ENCODE data around the gene PABPC3. TPM values are rescaled to one million over a fixed set of nuclear protein-coding genes. Genes with fewer than 3 reads are reported as not detected.

Gene PABPC3
- total RNA-seq, 4 donors from 2014 or later, result 0.14 to 1.0 (median 0.15) TPM; not detected in 1

GRCh38 chr13:25147638-25148401 is 51.9 kb downstream of the PABPC3 start:
- Histone ChIP-seq H3K4me1 (no peaks in the 10 kb centered on the region), H3K36me3 (no peaks in the 10 kb centered on the region), H3K9me3 (no peaks in the 10 kb centered on the region), H3K27me3 (no peaks in the 10 kb centered on the region), H3K4me3 (no peak overlapping the region), H3K27ac (no peak overlapping the region)
- DNase-seq, result no peak
- TF ChIP-seq CTCF (IDR thresholded peaks at IDR 0.05) (no peak), POLR2A (IDR thresholded peaks at IDR 0.05) (no peak)
- intact Hi-C loops (cut with DNase I; ENCODE audit: low total_unique reads), result no loop called here

- no peak overlapping the region for H3K27ac ChIP-seq
- H3K36me3 ChIP-seq, result no peaks in the 10 kb centered on the region
- DNase-seq, result no peak
- H3K4me3 ChIP-seq, result no peak overlapping the region
- no peaks in the 10 kb centered on the region for H3K9me3 ChIP-seq
- intact Hi-C loops (cut with DNase I; ENCODE audit: low total_unique reads), result no loop called here
- H3K4me1 ChIP-seq, result no peaks in the 10 kb centered on the region
- TF ChIP-seq POLR2A (IDR thresholded peaks at IDR 0.05) (no peak), CTCF (IDR thresholded peaks at IDR 0.05) (no peak)
- no peaks in the 10 kb centered on the region for H3K27me3 ChIP-seq
Measured at GRCh38 chr13:25148402-25148771, 52.5 kb downstream of the PABPC3 start.

Small RNA genes within 50 kb of the gene (small RNA-seq; reads per million reads assigned to genes)
- gene AL359757.2, result not detected

Other genes starting within 250 kb of the PABPC3 start
- gene AMER2, start 76.2 kb downstream of the PABPC3 start, total RNA-seq, result 1 to 10 TPM in 1 of 4 donors, under 1 TPM in 1, not detected in 2; 0.09 to 2.4 TPM
- 10 to 100 TPM in 3 of 4 donors, 1 to 10 TPM in 1; 10.0 to 36.4 (median 27.3) TPM for gene MTMR6, start 191.4 kb downstream of the PABPC3 start, total RNA-seq
- gene NUP58, start 205.5 kb downstream of the PABPC3 start, total RNA-seq, result 100 to 1,000 TPM in 1 of 4 donors, 10 to 100 TPM in 3; 49.7 to 130 (median 61.1) TPM

Data from uterus (tissue), 4 donors.